WTC11 (cell line): ENCODE data around the gene WDR3. TPM values are rescaled to one million over a fixed set of nuclear protein-coding genes. Genes with fewer than 3 reads are reported as not detected.

Source experiments
- ATAC-seq: fragments of 200-7000 bp; cut with Tn5 transposase; 2 replicates; pipeline ENCODE4 v1.10.0; 2021; ENCODE audit warnings: mild to moderate bottlenecking, moderate library complexity
- CTCF ChIA-PET: fragments of 300-600 bp; sonication (Branson Sonifier 250); formaldehyde crosslinking; loops from one replicate; lab custom pipeline; 2021; ENCODE audit warnings: antibody characterized with exemption; lab: Charles Lee
- POLR2A ChIA-PET: fragments of 350-600 bp; sonication (Branson Sonifier 250); formaldehyde crosslinking; loops from one replicate; lab custom pipeline; 2021; ENCODE audit warnings: antibody characterized with exemption; lab: Charles Lee
- DNase-seq: peaks from one replicate; pipeline ENCODE4 v3.0.0; 2021; ENCODE audit warnings: low spot score
- H3K27ac Mint-ChIP-seq: 2 replicates; pipeline ENCODE4 v1.8.0; 2021; ENCODE audit warnings: mixed read lengths
- H3K27me3 Mint-ChIP-seq: 2 replicates; pipeline ENCODE4 v1.8.0; 2021; ENCODE audit warnings: low read depth, mild to moderate bottlenecking, moderate library complexity, mixed read lengths
- H3K36me3 Mint-ChIP-seq: 2 replicates; pipeline ENCODE4 v1.8.0; 2021; ENCODE audit warnings: mixed read lengths
- H3K4me1 Mint-ChIP-seq: 2 replicates; pipeline ENCODE4 v1.8.0; 2022; ENCODE audit warnings: mixed read lengths
- H3K4me3 Mint-ChIP-seq: 2 replicates; pipeline ENCODE4 v1.8.0; 2021; ENCODE audit warnings: mild to moderate bottlenecking, moderate library complexity, mixed read lengths
- H3K9me3 Mint-ChIP-seq: 2 replicates; pipeline ENCODE4 v1.8.0; 2021; ENCODE audit warnings: mixed read lengths
- AFF4 ChIP-seq: sonication (generic); formaldehyde crosslinking; IDR thresholded peaks from 2 replicates; pipeline ENCODE4 v1.8.1; 2023; ENCODE audit warnings: mild to moderate bottlenecking, missing genetic modification reagents, borderline replicate concordance
- E2F4 ChIP-seq: sonication (generic); formaldehyde crosslinking; IDR thresholded peaks from 2 replicates; pipeline ENCODE4 v1.8.1; 2022; ENCODE audit warnings: low read depth, mild to moderate bottlenecking, moderate library complexity, missing genetic modification reagents, borderline replicate concordance
- ETV6 ChIP-seq: sonication (generic); formaldehyde crosslinking; IDR thresholded peaks from 2 replicates; pipeline ENCODE4 v1.8.1; 2022; ENCODE audit warnings: mild to moderate bottlenecking, missing genetic modification reagents
- FOXK1 ChIP-seq: sonication (generic); formaldehyde crosslinking; IDR thresholded peaks from 2 replicates; pipeline ENCODE4 v1.8.0; 2022; ENCODE audit warnings: mild to moderate bottlenecking, moderate library complexity, missing genetic modification reagents
- JAZF1 ChIP-seq: fragments of 250-450 bp; sonication (Bioruptor Pico); IDR thresholded peaks from 2 replicates; pipeline ENCODE4 v1.9.0; 2021; ENCODE audit warnings: moderate library complexity, mild to moderate bottlenecking, inconsistent platforms
- JUN ChIP-seq: sonication (generic); formaldehyde crosslinking; IDR thresholded peaks from 2 replicates; pipeline ENCODE4 v1.8.0; 2023; ENCODE audit warnings: mild to moderate bottlenecking, missing genetic modification reagents
- OVOL2 ChIP-seq: fragments of 250-450 bp; sonication (Bioruptor Pico); IDR thresholded peaks from 2 replicates; pipeline ENCODE4 v1.9.0; 2021; ENCODE audit warnings: mild to moderate bottlenecking, borderline replicate concordance
- PRRX2 ChIP-seq: fragments of 250-450 bp; sonication (Bioruptor Pico); IDR thresholded peaks from 2 replicates; pipeline ENCODE4 v1.8.0; 2021; ENCODE audit warnings: mild to moderate bottlenecking
- RELA ChIP-seq: sonication (generic); formaldehyde crosslinking; IDR thresholded peaks from 2 replicates; pipeline ENCODE4 v1.8.1; 2022; ENCODE audit warnings: missing genetic modification reagents, mild to moderate bottlenecking, borderline replicate concordance
- SOX15 ChIP-seq: fragments of 250-450 bp; sonication (Bioruptor Pico); IDR thresholded peaks from 2 replicates; pipeline ENCODE4 v1.9.0; 2021; ENCODE audit warnings: mild to moderate bottlenecking
- SP1 ChIP-seq: sonication (generic); formaldehyde crosslinking; conservative IDR thresholded peaks from 2 replicates; pipeline ENCODE4 v1.8.1; 2022; ENCODE audit warnings: missing genetic modification reagents
- TEAD1 ChIP-seq: sonication (generic); formaldehyde crosslinking; IDR thresholded peaks from 2 replicates; pipeline ENCODE4 v1.8.0; 2022; ENCODE audit warnings: mild to moderate bottlenecking, missing genetic modification reagents
- TEAD4 ChIP-seq: sonication (generic); formaldehyde crosslinking; IDR thresholded peaks from 2 replicates; pipeline ENCODE4 v1.8.0; 2022; ENCODE audit warnings: mild to moderate bottlenecking, missing genetic modification reagents
- USF1 ChIP-seq: sonication (generic); formaldehyde crosslinking; IDR thresholded peaks from 2 replicates; pipeline ENCODE4 v1.8.0; 2022; ENCODE audit warnings: mild to moderate bottlenecking, missing genetic modification reagents
- ZBTB43 ChIP-seq: sonication (generic); formaldehyde crosslinking; IDR thresholded peaks from 2 replicates; pipeline ENCODE4 v1.8.1; 2023; ENCODE audit warnings: mild to moderate bottlenecking, missing genetic modification reagents
- ZNF121 ChIP-seq: sonication (generic); formaldehyde crosslinking; IDR thresholded peaks from 2 replicates; pipeline ENCODE4 v1.8.0; 2023; ENCODE audit warnings: missing genetic modification reagents
- ZNF219 ChIP-seq: sonication (generic); formaldehyde crosslinking; IDR thresholded peaks from 2 replicates; pipeline ENCODE4 v1.8.0; 2023; ENCODE audit warnings: missing genetic modification reagents, mild to moderate bottlenecking, borderline replicate concordance
- ZNF232 ChIP-seq: sonication (generic); formaldehyde crosslinking; IDR thresholded peaks from 2 replicates; pipeline ENCODE4 v1.8.0; 2022; ENCODE audit warnings: mild to moderate bottlenecking, missing genetic modification reagents
- total RNA-seq: library from RNA; stranded (reverse); gene quantifications from 3 replicates; pipeline ENCODE4 v1.2.3, GENCODE V29; 2021
- TF ChIP-seq, protein P1 (sequence below): sonication (generic); formaldehyde crosslinking; IDR thresholded peaks from 2 replicates; pipeline ENCODE4 v1.8.1; 2023; ENCODE audit warnings: mild to moderate bottlenecking, moderate library complexity, missing genetic modification reagents
- TF ChIP-seq, protein P2 (sequence below): sonication (generic); formaldehyde crosslinking; IDR thresholded peaks from 2 replicates; pipeline ENCODE4 v1.8.0; 2023; ENCODE audit warnings: missing genetic modification reagents
- TF ChIP-seq, protein P3 (sequence below): fragments of 250-450 bp; sonication (Bioruptor Pico); IDR thresholded peaks from 2 replicates; pipeline ENCODE4 v1.9.0; 2021; ENCODE audit warnings: mild to moderate bottlenecking
- TF ChIP-seq, protein P4 (sequence below): sonication (generic); formaldehyde crosslinking; IDR thresholded peaks from 2 replicates; pipeline ENCODE4 v1.8.1; 2023; ENCODE audit warnings: mild to moderate bottlenecking, missing genetic modification reagents, moderate library complexity

Gene WDR3
- total RNA-seq, 1 experiment from 2014 or later, result 50.0 TPM

- Mint-ChIP-seq H3K36me3 (no peaks in the 10 kb centered on the region; the same call in 1 of the 2 replicates), H3K27ac (no peak overlapping the region)
- CTCF ChIA-PET, result no interaction called here
- POLR2A ChIA-PET, result no interaction called here
- no peak for DNase-seq
- TF ChIP-seq TEAD4 (no peak), ZNF232 (CRISPR knock-in tag) (no peak), E2F4 (CRISPR knock-in tag) (no peak), SOX15 (CRISPR knock-in tag) (no peak), JAZF1 (CRISPR knock-in tag) (no peak)
- TF ChIP-seq, all 79 proteins: peak for 0
- Mint-ChIP-seq H3K4me3 (no peak overlapping the region), H3K4me1 (peaks cover 36% of the 10 kb centered on the region), H3K9me3 (no peaks in the 10 kb centered on the region; the same call in 1 of the 2 replicates), H3K27me3 (no peaks in the 10 kb centered on the region)
- no peak for ATAC-seq
Observed at GRCh38 chr1:117925981-117926380, 3.6 kb upstream of the WDR3 start.

- ATAC-seq, result peak; percentile 70
- DNase-seq, result peak; percentile 61
- H3K9me3 Mint-ChIP-seq, result no peaks in the 10 kb centered on the region; the same call in 1 of the 2 replicates
- H3K4me3 Mint-ChIP-seq, result peak overlapping the region; percentile 98
- ChIA-PET POLR2A (no interaction called here), CTCF (interaction anchor here (0.8 to 2.2 kb wide), 3 partner anchors 19 to 218 kb away, joined by 3 to 13 read pairs (median 4); no protein-coding TSS in a partner anchor)
- peaks cover 37% of the 10 kb centered on the region for H3K4me1 Mint-ChIP-seq
- peaks cover 4% of the 10 kb centered on the region for H3K36me3 Mint-ChIP-seq
- H3K27ac Mint-ChIP-seq, result peak overlapping the region; percentile 74; the same call in 1 of the 2 replicates
- H3K27me3 Mint-ChIP-seq, result no peaks in the 10 kb centered on the region
- TF ChIP-seq, protein P1, sequence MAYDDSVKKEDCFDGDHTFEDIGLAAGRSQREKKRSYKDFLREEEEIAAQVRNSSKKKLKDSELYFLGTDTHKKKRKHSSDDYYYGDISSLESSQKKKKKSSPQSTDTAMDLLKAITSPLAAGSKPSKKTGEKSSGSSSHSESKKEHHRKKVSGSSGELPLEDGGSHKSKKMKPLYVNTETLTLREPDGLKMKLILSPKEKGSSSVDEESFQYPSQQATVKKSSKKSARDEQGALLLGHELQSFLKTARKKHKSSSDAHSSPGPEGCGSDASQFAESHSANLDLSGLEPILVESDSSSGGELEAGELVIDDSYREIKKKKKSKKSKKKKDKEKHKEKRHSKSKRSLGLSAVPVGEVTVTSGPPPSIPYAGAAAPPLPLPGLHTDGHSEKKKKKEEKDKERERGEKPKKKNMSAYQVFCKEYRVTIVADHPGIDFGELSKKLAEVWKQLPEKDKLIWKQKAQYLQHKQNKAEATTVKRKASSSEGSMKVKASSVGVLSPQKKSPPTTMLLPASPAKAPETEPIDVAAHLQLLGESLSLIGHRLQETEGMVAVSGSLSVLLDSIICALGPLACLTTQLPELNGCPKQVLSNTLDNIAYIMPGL (CRISPR knock-in tag), result no peak
- no peak for TF ChIP-seq USF1 (CRISPR knock-in tag)
- TF ChIP-seq, protein P2, sequence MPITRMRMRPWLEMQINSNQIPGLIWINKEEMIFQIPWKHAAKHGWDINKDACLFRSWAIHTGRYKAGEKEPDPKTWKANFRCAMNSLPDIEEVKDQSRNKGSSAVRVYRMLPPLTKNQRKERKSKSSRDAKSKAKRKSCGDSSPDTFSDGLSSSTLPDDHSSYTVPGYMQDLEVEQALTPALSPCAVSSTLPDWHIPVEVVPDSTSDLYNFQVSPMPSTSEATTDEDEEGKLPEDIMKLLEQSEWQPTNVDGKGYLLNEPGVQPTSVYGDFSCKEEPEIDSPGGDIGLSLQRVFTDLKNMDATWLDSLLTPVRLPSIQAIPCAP (CRISPR knock-in tag), result no peak
- TF ChIP-seq AFF4, result no peak
- TF ChIP-seq ETV6, result no peak
- no peak for TF ChIP-seq PRRX2 (CRISPR knock-in tag)
- 0 out of 2 replicates have a peak, but pooled peaks have one; percentile 27 for TF ChIP-seq TEAD1 (CRISPR knock-in tag)
- TF ChIP-seq ZNF219 (CRISPR knock-in tag), result no peak
- TF ChIP-seq JUN (CRISPR knock-in tag), result 0 out of 2 replicates have a peak, but pooled peaks have one; percentile 60
- TF ChIP-seq OVOL2 (CRISPR knock-in tag), result no peak
- no peak for TF ChIP-seq ZNF232 (CRISPR knock-in tag)
- TF ChIP-seq ZBTB43 (CRISPR knock-in tag), result no peak
- no peak for TF ChIP-seq SP1 (CRISPR knock-in tag)
- TF ChIP-seq ZNF121 (CRISPR knock-in tag), result no peak
- TF ChIP-seq FOXK1 (CRISPR knock-in tag), result no peak
- TF ChIP-seq TEAD4, result 0 out of 2 replicates have a peak, but pooled peaks have one; percentile 36
- no peak for TF ChIP-seq RELA (CRISPR knock-in tag)
- TF ChIP-seq, protein P3, sequence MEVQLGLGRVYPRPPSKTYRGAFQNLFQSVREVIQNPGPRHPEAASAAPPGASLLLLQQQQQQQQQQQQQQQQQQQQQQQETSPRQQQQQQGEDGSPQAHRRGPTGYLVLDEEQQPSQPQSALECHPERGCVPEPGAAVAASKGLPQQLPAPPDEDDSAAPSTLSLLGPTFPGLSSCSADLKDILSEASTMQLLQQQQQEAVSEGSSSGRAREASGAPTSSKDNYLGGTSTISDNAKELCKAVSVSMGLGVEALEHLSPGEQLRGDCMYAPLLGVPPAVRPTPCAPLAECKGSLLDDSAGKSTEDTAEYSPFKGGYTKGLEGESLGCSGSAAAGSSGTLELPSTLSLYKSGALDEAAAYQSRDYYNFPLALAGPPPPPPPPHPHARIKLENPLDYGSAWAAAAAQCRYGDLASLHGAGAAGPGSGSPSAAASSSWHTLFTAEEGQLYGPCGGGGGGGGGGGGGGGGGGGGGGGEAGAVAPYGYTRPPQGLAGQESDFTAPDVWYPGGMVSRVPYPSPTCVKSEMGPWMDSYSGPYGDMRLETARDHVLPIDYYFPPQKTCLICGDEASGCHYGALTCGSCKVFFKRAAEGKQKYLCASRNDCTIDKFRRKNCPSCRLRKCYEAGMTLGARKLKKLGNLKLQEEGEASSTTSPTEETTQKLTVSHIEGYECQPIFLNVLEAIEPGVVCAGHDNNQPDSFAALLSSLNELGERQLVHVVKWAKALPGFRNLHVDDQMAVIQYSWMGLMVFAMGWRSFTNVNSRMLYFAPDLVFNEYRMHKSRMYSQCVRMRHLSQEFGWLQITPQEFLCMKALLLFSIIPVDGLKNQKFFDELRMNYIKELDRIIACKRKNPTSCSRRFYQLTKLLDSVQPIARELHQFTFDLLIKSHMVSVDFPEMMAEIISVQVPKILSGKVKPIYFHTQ, result no peak
- TF ChIP-seq, protein P4, sequence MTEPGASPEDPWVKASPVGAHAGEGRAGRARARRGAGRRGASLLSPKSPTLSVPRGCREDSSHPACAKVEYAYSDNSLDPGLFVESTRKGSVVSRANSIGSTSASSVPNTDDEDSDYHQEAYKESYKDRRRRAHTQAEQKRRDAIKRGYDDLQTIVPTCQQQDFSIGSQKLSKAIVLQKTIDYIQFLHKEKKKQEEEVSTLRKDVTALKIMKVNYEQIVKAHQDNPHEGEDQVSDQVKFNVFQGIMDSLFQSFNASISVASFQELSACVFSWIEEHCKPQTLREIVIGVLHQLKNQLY (CRISPR knock-in tag), result no peak
Observed at GRCh38 chr1:117928881-117929342, 627 bp upstream of the WDR3 start.
